Neural progenitor cell (in vitro differentiated cells): ENCODE results near the gene SLX1A.
"Not testable (repeated sequence)": the region's sequence is repeated elsewhere in the genome, so short reads cannot be mapped to it uniquely, and the experiment has no call there.

ENCODE experiments used
- CTCF ChIP-seq: fragments of 200-600 bp; sonication (generic); IDR thresholded peaks from 2 replicates; pipeline ENCODE4 v1.5.1; 2017; ENCODE audit warnings: antibody characterized with exemption, mild to moderate bottlenecking
- EZH2 ChIP-seq: fragments of 200-600 bp; sonication (generic); IDR thresholded peaks from 2 replicates; pipeline ENCODE4 v1.6.1; 2017; ENCODE audit warnings: antibody characterized with exemption, mild to moderate bottlenecking, moderate library complexity

- not testable (repeated sequence) for TF ChIP-seq CTCF, EZH2
Observed at GRCh38 chr16:30193098-30193497, 577 bp upstream of the SLX1A start.
